22Rv1 (cell line): ENCODE measurements around the gene OPRM1.

Experiments
- ZFX ChIP-seq: fragments of 450-650 bp; IDR thresholded peaks from 2 replicates; pipeline ENCODE4 v1.6.1; 2017; ENCODE audit warnings: antibody characterized with exemption, borderline replicate concordance
- TF ChIP-seq, protein P1 (sequence below): fragments of 450-650 bp; IDR thresholded peaks from 2 replicates; pipeline ENCODE4 v1.5.1; 2017; ENCODE audit warnings: mild to moderate bottlenecking

DNA sequence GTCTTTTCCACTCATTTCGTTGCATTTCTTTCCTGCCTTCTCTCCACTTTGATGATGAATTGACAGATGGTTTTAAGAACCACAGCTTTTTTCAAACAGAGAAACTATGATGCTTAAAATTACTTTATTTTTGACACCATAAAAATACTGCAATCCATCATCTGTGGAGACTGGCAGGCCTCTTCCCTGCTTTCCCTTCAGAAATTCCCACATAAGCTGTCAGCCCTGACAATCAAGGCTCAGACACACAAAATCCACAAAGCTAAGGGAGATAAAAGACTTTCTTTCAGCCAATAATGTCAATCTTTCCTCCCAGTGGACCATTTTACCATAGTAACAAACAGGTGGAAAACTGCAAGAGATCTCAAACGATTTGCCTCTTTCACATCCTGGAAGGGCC is 235.1 kb downstream of the OPRM1 start:
- TF ChIP-seq, protein P1, sequence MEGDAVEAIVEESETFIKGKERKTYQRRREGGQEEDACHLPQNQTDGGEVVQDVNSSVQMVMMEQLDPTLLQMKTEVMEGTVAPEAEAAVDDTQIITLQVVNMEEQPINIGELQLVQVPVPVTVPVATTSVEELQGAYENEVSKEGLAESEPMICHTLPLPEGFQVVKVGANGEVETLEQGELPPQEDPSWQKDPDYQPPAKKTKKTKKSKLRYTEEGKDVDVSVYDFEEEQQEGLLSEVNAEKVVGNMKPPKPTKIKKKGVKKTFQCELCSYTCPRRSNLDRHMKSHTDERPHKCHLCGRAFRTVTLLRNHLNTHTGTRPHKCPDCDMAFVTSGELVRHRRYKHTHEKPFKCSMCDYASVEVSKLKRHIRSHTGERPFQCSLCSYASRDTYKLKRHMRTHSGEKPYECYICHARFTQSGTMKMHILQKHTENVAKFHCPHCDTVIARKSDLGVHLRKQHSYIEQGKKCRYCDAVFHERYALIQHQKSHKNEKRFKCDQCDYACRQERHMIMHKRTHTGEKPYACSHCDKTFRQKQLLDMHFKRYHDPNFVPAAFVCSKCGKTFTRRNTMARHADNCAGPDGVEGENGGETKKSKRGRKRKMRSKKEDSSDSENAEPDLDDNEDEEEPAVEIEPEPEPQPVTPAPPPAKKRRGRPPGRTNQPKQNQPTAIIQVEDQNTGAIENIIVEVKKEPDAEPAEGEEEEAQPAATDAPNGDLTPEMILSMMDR: no peak
- no peak for TF ChIP-seq ZFX
